Stomach (tissue), 9 donors: ENCODE data around the gene E2F6. TPM values are rescaled to one million over a fixed set of nuclear protein-coding genes. Genes with fewer than 3 reads are reported as not detected.
"Not testable (repeated sequence)": the region's sequence is repeated elsewhere in the genome, so short reads cannot be mapped to it uniquely, and the experiment has no call there.

Source experiments
- DNase-seq, 2 donors: peaks; one replicate each; pipeline versions ENCODE4 v3.0.0 to v3.0.0-alpha.2; 2013 to 2019
- H3K27ac ChIP-seq, 5 donors: fragments of 200-600 bp in 4 of 5; sonication (generic) in 4 of 5; one replicate each; pipeline ENCODE4 v1.5.1; 2013 to 2019; ENCODE audit warnings: mild to moderate bottlenecking in 1 of 5, moderate library complexity in 1 of 5
- H3K27me3 ChIP-seq, 3 donors: fragments of 200-600 bp; sonication (generic); one replicate each; pipeline ENCODE4 v1.5.1; 2017 to 2019; ENCODE audit warnings: mixed run types in 1 of 3
- H3K36me3 ChIP-seq, 4 donors: fragments of 200-600 bp; sonication (generic); 1 replicate in 3 of 4; 2 replicates in 1 of 4; pipeline ENCODE4 v1.5.1; 2016 to 2019
- H3K4me1 ChIP-seq, 4 donors: fragments of 200-600 bp; sonication (generic); one replicate each; pipeline ENCODE4 v1.5.1; 2016 to 2019
- H3K4me3 ChIP-seq, 4 donors: fragments of 200-600 bp; sonication (generic) in 3 of 4; one replicate each; pipeline ENCODE4 v1.5.1; 2016 to 2019; ENCODE audit warnings: mild to moderate bottlenecking in 1 of 4
- H3K9me3 ChIP-seq, 4 donors: fragments of 200-600 bp; sonication (generic); one replicate each; pipeline ENCODE4 v1.5.1; 2016 to 2019
- EP300 ChIP-seq: sonication (generic); formaldehyde crosslinking; IDR thresholded peaks from one replicate; pipeline ENCODE4 v1.6.1; 2017; ENCODE audit warnings: antibody characterized with exemption
- POLR2A ChIP-seq, 4 donors: fragments of 450-650 bp; IDR thresholded peaks; one replicate each; pipeline ENCODE4 v1.6.1; 2016; ENCODE audit warnings: antibody characterized with exemption in 4 of 4, control low read depth in 2 of 4, mild to moderate bottlenecking in 1 of 4, moderate library complexity in 1 of 4
- POLR2AphosphoS5 ChIP-seq, 3 donors: sonication (generic); formaldehyde crosslinking; IDR thresholded peaks; one replicate each; pipeline ENCODE4 v1.6.1; 2016; ENCODE audit warnings: antibody characterized with exemption in 3 of 3
- WGBS, 5 donors: extraction: QIAGEN DNeasy Blood & Tissue Kit in 3 of 5; methylation state at CpG; one replicate each; pipeline versions ENCODE4 v1.1.5 to v1.1.7; 2013 to 2018; 5-methylcytosine and 5-hydroxymethylcytosine counted together
- intact Hi-C: fragments of 100-400 bp; cut with DNase I; formaldehyde crosslinking; loops from one replicate; pipeline ENCODE4 v1.15.1; 2023; ENCODE audit warnings: low total_unique reads
- polyA plus RNA-seq, 3 donors: library from polyadenylated mRNA; stranded (reverse); fragments of 200-250 nt; gene quantifications; one replicate each; pipeline ENCODE4 v1.2.3, GENCODE V29; 2013
- total RNA-seq, 5 donors: library from RNA; depleted of rRNA; stranded (reverse); fragments of >200 nt; gene quantifications; one replicate each; pipeline versions ENCODE4 v1.1.0 to v1.2.3, GENCODE V29; 2014 to 2016
- TF ChIP-seq, protein P1 (sequence below), 7 experiments: fragments of 450-650 bp in 4 of 7; fragments of 200-600 bp in 3 of 7; sonication (generic) in 3 of 7; IDR thresholded peaks; one replicate each; pipeline ENCODE4 v1.5.1; 2016 to 2019; ENCODE audit warnings: antibody characterized with exemption in 7 of 7, control low read depth in 2 of 7, mild to moderate bottlenecking in 1 of 7
- donor health status: healthy with polysubstance abuse.
- donor health status: Bipolar disorder and iron deficiency.
- donor health status: healthy.

E2F6 gene
- total and polyA plus RNA-seq, 8 donors, result 0.58 to 32.1 (median 10.1) TPM

GRCh38 chr2:11407413-11407812 lies 58.5 kb downstream of the E2F6 start:
- TF ChIP-seq, protein P1, sequence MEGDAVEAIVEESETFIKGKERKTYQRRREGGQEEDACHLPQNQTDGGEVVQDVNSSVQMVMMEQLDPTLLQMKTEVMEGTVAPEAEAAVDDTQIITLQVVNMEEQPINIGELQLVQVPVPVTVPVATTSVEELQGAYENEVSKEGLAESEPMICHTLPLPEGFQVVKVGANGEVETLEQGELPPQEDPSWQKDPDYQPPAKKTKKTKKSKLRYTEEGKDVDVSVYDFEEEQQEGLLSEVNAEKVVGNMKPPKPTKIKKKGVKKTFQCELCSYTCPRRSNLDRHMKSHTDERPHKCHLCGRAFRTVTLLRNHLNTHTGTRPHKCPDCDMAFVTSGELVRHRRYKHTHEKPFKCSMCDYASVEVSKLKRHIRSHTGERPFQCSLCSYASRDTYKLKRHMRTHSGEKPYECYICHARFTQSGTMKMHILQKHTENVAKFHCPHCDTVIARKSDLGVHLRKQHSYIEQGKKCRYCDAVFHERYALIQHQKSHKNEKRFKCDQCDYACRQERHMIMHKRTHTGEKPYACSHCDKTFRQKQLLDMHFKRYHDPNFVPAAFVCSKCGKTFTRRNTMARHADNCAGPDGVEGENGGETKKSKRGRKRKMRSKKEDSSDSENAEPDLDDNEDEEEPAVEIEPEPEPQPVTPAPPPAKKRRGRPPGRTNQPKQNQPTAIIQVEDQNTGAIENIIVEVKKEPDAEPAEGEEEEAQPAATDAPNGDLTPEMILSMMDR (IDR thresholded peaks at IDR 0.05), result no peak
- TF ChIP-seq POLR2AphosphoS5 (IDR thresholded peaks at IDR 0.05) (no peak), POLR2A (IDR thresholded peaks at IDR 0.05) (no peak), EP300 (no peak)
- Histone ChIP-seq H3K36me3 (no peaks in the 10 kb centered on the region), H3K4me3 (no peak overlapping the region), H3K27me3 (no peaks in the 10 kb centered on the region), H3K9me3 (no peaks in the 10 kb centered on the region), H3K4me1 (peaks cover 12 to 39% (median 25%) of the 10 kb centered on the region in 4 donors), H3K27ac (peak overlapping the region in 4 of 5 donors; percentile 69 to 75 (median 72))
- intact Hi-C loops, result no loop called here
- DNase-seq, result no peak
- WGBS, 5 donors, result 73 to 85% (median 76%) methylated on average over 6 of the region's 6 CpGs

DNA sequence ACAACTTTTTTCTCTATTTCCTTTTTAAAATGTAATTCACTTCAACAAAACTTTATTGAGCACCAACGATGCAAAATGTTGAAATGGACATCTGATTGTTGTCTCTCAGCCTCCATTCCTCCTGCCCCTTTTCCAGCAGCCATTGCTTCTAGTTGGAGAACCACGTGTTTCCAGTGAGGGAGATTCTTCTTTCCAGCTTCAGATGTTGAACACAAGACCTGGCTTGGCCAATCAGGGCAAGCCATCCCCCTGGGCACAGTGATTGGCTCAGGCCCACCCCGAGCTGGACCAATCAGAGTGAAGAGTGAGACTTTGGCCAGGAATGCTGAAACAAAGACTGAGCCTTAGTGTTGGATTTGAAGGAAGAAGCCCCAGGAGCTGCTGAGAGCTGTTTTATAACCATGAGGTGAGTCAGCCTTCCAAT lies 59.0 kb downstream of the E2F6 start:
- DNase-seq, result peak in 1 of 2 donors; percentile 68
- H3K9me3 ChIP-seq, result no peaks in the 10 kb centered on the region
- TF ChIP-seq POLR2A (IDR thresholded peaks at IDR 0.05) (no peak), EP300 (no peak), POLR2AphosphoS5 (IDR thresholded peaks at IDR 0.05) (no peak)
- TF ChIP-seq, protein P1 (IDR thresholded peaks at IDR 0.05), result no peak
- intact Hi-C loops, result no loop called here
- H3K4me3 ChIP-seq, result no peak overlapping the region
- H3K27me3 ChIP-seq, result no peaks in the 10 kb centered on the region
- 76 to 85% (median 78%) methylated on average over 3 of the region's 3 CpGs for WGBS, 5 donors
- peak overlapping the region in 4 of 5 donors; percentile 69 to 75 (median 72) for H3K27ac ChIP-seq
- peaks cover 12 to 35% (median 23%) of the 10 kb centered on the region in 4 donors for H3K4me1 ChIP-seq
- no peaks in the 10 kb centered on the region for H3K36me3 ChIP-seq

- Histone ChIP-seq H3K4me1 (peaks cover 12 to 30% (median 21%) of the 10 kb centered on the region in 4 donors), H3K27ac (peak overlapping the region; percentile 19 to 75 (median 72)), H3K27me3 (no peaks in the 10 kb centered on the region), H3K36me3 (no peaks in the 10 kb centered on the region), H3K4me3 (no peak overlapping the region), H3K9me3 (no peaks in the 10 kb centered on the region)
- peak in 1 of 2 donors; percentile 72 for DNase-seq
- TF ChIP-seq, protein P1 (IDR thresholded peaks at IDR 0.05), result no peak
- TF ChIP-seq POLR2AphosphoS5 (IDR thresholded peaks at IDR 0.05), result no peak
- no peak for TF ChIP-seq EP300
- no peak for TF ChIP-seq POLR2A (IDR thresholded peaks at IDR 0.05)
- intact Hi-C loops, result no loop called here
- 51 to 61% (median 57%) methylated on average over 18 of the region's 18 CpGs for WGBS, 5 donors
These were observed 59.5 kb downstream of the E2F6 start for GRCh38 chr2:11406267-11406957.

DNA sequence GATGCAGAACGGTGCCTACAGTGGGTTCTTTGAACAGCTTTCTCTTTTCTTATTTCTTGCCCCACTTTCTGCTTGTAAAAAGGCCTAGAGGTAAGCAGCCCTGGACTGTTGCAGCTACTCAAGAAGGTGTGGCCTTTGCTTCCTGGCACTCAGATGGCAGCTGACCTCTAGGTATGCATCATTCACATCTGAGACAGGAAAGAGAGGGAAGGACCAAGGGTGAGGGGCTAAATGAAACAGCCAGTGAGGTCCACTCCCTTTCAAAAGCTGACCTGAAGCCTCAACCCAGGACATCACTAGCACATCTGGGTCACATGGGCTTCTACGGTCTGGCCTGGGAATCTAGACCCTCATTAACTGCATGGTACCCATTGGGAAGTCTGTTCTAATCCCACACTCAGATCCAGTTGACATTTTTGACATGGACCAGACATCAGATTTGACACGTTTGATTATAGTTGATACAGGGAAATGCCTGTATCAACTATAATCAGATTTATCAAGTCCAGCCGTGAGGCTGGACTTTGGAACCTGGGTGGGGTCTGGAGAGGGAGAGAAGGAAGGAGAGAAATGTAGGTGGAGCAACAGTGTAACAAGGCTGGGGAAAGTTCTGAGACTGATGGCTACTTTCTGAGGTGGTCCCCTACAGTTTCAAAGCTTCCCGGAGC lies 60.2 kb downstream of the E2F6 start:
- peak overlapping the region; percentile 19 to 75 (median 72) for H3K27ac ChIP-seq
- no peaks in the 10 kb centered on the region for H3K27me3 ChIP-seq
- H3K9me3 ChIP-seq, result no peaks in the 10 kb centered on the region
- H3K36me3 ChIP-seq, result no peaks in the 10 kb centered on the region
- intact Hi-C loops, result no loop called here
- peak; percentile 49 to 75 for DNase-seq
- WGBS, 5 donors, result 51 to 56% (median 54%) methylated on average over 5 of the region's 5 CpGs
- TF ChIP-seq POLR2AphosphoS5 (IDR thresholded peaks at IDR 0.05), result no peak
- TF ChIP-seq, protein P1 (IDR thresholded peaks at IDR 0.05), result no peak
- no peak for TF ChIP-seq POLR2A (IDR thresholded peaks at IDR 0.05)
- no peak for TF ChIP-seq EP300
- H3K4me1 ChIP-seq, result peaks cover 12 to 27% (median 19%) of the 10 kb centered on the region in 4 donors
- H3K4me3 ChIP-seq, result no peak overlapping the region

DNA sequence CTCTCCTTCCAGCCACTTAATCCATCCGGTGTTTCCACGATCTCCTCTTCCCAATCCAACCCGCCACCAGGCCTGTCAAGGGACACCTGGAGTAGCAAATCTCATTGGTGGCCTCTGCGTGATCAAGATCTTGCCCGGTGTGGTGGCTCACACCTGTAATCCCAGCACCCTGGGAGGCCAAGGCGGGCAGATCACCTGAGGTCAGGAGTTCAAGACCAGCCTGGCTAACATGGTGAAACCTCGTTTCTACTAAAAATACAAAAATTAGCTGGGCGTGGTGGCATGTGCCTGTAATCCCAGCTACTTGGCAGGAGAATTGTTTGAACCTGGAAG lies 60.9 kb downstream of the E2F6 start:
- DNase-seq, H3K4me3 ChIP-seq, H3K27me3 ChIP-seq, H3K9me3 ChIP-seq, H3K36me3 ChIP-seq, intact Hi-C loops: not testable (repeated sequence)
- WGBS, 5 donors, result 78 to 88% (median 83%) methylated on average over 8 of the region's 8 CpGs
- peaks cover 12 to 27% (median 19%) of the 10 kb centered on the region in 4 donors for H3K4me1 ChIP-seq
- peak overlapping the region in 4 of 5 donors; percentile 69 to 75 (median 72) for H3K27ac ChIP-seq
